HG02885 (cell line): ENCODE results near the gene GRIP2.

Experiments used
- ATAC-seq: cut with Tn5 transposase; IDR thresholded peaks from one replicate; pipeline ENCODE4 v1.9.1; 2021; ENCODE audit warnings: mild to moderate bottlenecking; ENCODE audit not compliant: unreplicated experiment, poor library complexity

Gene GRIP2

GRCh38 chr3:14562121-14562890 lies 22.2 kb upstream of the GRIP2 start:
- ATAC-seq: no peak

GRCh38 chr3:14561051-14561960 lies 21.2 kb upstream of the GRIP2 start:
- ATAC-seq: no peak

GRCh38 chr3:14560110-14560509 lies 20.0 kb upstream of the GRIP2 start:
- no peak for ATAC-seq

- ATAC-seq: no peak
Measured at GRCh38 chr3:14558029-14558428, 17.9 kb upstream of the GRIP2 start.

- ATAC-seq: no peak
Measured at GRCh38 chr3:14555835-14556234, 15.7 kb upstream of the GRIP2 start.

- ATAC-seq: no peak
Measured at GRCh38 chr3:14554715-14555114, 14.6 kb upstream of the GRIP2 start.

- no peak for ATAC-seq
Measured at GRCh38 chr3:14553871-14554270, 13.7 kb upstream of the GRIP2 start.

GRCh38 chr3:14552717-14553116 lies 12.6 kb upstream of the GRIP2 start:
- ATAC-seq: no peak

- ATAC-seq: no peak
Measured at GRCh38 chr3:14552041-14552648, 12.0 kb upstream of the GRIP2 start.

GRCh38 chr3:14550651-14551611 lies 10.8 kb upstream of the GRIP2 start:
- no peak for ATAC-seq

GRCh38 chr3:14550181-14550580 lies 10.0 kb upstream of the GRIP2 start:
- ATAC-seq: no peak

GRCh38 chr3:14549256-14549919 lies 9.2 kb upstream of the GRIP2 start:
- no peak for ATAC-seq

GRCh38 chr3:14548321-14548729 lies 8.2 kb upstream of the GRIP2 start:
- ATAC-seq: no peak

- ATAC-seq: no peak
Measured at GRCh38 chr3:14547693-14548092, 7.6 kb upstream of the GRIP2 start.

GRCh38 chr3:14546041-14546440 lies 5.9 kb upstream of the GRIP2 start:
- ATAC-seq: no peak

GRCh38 chr3:14545251-14545635 lies 5.1 kb upstream of the GRIP2 start:
- no peak for ATAC-seq

- no peak for ATAC-seq
Measured at GRCh38 chr3:14544282-14545250, 4.4 kb upstream of the GRIP2 start.

- no peak for ATAC-seq
Measured at GRCh38 chr3:14543446-14543845, 3.3 kb upstream of the GRIP2 start.
